HG02943 (cell line): ENCODE results near the gene EHMT2.
"Not testable (repeated sequence)": the region's sequence is repeated elsewhere in the genome, so short reads cannot be mapped to it uniquely, and the experiment has no call there.

ENCODE experiments used
- ATAC-seq: cut with Tn5 transposase; IDR thresholded peaks from one replicate; pipeline ENCODE4 v1.9.1; 2021; ENCODE audit warnings: mild to moderate bottlenecking, low read depth, moderate library complexity; ENCODE audit not compliant: unreplicated experiment

The EHMT2 gene

DNA sequence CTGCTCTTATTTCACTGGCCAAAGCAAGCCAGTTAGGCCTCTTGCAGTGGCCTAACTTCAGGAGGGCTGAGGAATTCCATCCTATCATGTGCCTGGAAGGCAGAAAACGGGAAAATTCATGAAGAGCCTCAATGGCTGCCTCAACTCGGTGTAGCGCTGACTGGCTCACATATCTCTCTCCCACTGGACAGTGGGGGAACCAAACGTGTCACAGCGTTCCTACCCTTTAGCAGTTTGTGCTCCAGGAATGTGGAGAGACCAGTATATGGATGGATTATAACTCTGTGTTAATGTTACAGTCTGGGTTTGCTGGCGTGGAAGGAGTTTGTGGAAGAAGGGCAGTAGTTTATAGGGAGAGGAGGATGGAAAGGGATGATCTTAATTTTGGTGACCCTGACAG lies 18.3 kb upstream of the EHMT2 start:
- ATAC-seq = no peak

DNA sequence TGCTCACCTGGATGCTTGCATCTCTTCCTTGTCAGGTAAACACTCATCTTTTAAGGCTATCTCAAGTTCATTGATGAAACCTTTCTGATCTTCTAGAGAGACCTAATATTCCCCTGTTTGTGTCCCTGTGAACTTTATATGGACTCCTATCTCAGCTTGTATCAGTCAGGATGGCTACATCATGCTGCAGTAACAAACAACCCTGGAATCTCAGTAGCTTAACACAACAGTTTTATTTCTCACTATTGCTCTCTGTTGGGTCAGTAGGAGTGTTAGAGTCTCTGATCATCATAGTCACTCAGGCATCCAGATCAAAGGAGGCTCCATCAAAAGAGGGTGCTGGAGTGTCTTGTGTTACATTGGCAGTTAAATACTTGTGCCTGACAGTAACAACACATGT lies 17.9 kb upstream of the EHMT2 start:
- ATAC-seq = no peak

DNA sequence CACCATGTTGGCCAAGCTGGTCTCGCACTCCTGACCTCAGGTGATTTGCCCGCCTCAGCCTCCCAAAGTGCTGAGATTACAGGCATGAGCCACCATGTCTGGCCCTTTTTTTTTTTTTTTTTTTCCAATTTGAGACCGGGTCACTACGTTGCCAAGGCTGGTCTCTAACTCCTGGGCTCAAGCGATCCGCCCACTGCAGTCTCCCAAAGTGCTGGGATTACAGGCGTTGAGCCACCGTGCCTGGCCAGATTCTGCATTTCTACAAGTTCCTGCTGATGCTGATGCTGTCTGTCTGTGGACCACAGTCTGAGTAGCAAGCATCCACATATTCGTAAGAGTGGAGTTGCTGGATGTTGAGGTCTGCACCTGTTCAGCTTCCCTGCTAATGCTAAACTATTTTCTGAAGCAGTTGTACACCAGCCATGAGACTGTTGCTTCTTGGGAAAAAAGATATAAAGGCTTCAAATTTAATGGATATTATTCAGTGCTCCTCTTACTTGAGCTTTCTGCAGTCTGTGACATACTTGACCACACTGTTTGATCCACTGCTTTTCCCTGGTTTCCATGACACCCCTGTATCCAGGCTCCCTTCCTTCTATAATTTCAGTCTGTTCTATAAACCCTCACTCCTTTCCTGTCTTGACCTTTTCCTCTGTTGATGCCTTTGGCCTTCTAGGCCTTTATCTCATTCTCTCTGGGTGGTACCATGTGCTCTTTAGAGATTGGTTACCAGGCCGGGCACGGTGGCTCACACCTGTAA lies 14.5 kb upstream of the EHMT2 start:
- no peak for ATAC-seq

DNA sequence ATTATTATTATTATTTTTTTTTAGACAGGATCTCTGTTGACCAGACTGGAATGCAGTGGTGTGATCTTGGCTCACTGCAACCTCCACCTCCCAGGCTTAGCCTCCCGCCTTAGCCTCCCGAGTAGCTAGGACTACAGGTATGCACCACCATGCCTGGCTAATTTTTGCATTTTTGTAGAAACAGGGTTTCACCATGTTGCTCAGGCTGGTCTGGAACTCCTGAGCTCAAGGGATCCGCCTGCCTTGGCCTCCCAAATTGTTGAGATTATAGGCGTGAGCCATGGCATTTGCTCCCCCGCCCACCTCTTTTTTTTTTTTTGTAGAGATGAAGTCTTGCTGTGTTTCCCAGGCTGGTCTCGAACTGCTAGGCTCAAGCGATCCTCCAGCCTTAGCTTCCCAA lies 11.8 kb upstream of the EHMT2 start:
- ATAC-seq = not testable (repeated sequence)

DNA sequence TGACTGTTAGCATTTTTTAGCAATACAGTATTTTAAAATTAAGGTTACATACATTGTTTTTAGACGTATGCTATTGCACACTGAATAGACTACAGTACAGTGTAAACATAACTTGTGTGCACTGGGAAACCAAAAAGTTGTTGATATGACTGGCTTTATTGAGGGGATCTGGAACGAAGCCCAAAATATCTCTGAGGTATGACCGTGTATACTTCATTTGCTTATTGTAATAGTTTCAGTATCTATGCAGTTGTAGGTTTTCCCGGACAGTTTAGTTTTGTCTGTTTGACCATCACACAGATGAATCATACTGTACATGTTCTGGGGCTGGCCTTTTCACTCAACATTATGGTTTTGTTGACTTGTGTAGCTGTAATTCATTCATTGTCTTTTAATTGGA lies 11.3 kb upstream of the EHMT2 start:
- no peak for ATAC-seq

DNA sequence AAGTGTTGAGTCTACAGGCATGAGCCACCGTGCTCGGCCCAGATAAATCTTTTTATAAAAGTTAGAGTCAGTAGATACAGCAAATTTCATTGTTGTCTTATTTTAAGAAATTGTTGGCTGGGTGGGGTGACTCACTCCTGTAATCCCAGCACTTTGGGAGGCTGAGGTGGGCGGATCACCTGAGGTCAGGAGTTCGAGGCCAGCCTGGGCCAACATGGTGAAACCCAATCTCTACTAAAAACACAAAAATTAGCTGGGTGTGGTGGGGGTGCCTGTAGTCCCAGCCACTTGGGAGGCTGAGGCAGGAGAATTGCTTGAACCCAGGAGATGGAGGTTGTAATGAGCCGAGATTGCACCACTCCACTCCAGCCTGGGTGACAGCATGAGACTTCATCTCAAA lies 10.8 kb upstream of the EHMT2 start:
- ATAC-seq = not testable (repeated sequence)

DNA sequence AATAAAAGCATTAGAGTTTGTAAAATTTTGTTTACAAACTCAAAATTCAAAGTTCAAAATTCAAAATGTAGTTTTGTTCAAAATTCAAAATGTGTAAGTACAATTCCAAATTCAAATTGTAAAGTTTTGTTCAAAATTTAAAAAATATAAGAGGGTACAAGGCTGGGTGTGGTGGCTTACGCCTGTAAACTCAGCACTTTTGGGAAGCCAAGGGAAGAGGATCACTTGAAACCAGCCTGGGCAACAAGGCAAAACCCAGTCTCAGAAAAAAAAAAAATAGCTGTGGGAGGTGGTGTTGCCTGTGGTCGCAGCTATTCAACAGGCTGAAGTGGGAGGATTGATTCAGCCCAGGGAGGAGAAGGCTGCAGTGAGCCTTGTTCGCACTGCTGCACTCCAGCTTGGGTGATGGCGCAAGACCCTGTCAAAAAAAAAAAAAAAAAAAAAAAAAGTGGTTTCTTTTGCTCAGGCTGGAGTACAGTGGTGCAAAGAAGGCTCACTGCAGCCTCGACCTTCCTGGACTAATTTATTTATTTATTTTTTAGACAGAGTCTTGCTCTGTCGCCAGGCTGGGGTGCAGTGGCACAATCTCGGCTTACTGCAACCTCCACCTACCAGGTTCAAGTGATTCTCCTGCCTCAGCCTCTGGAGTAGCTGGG lies 9.8 kb upstream of the EHMT2 start:
- ATAC-seq = no peak

DNA sequence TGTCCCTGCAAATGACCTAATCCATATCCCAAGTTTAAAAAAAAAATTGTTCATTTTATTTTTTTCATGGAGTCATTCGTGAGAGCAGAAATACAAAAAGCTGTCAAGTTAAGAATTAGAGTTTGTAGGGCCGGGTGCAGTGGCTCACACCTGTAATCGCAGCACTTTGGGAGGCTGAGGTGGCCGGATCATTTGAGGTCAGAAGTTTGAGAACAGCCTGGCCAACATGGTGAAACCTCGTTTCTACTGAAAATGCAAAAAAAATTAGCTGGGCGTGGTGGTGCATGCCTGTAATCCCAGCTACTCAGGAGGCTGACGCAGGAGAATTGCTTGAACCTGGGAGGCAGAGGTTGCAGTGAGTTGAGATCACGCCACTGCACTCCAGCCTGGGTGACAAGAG lies 9.2 kb upstream of the EHMT2 start:
- ATAC-seq = not testable (repeated sequence)

DNA sequence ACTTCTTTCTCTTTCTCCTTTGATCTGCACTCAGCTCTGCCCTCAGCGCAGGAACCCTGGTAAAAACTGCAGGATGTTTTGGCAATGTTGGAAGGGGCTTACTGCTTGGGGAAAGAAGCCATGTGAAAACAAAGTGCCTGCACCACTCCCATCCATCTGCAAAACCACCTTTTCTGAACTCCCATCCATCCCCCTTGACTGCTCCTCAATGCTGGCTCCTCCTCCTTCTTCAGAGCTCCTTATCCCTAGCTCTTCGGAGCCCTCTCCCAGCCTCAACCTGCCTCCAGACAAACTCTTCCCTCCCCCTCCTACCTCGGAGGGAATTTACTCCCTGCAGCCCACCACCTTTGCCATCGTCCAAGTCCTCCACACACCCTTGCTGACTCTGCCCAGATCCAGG lies 8.6 kb upstream of the EHMT2 start:
- no peak for ATAC-seq

DNA sequence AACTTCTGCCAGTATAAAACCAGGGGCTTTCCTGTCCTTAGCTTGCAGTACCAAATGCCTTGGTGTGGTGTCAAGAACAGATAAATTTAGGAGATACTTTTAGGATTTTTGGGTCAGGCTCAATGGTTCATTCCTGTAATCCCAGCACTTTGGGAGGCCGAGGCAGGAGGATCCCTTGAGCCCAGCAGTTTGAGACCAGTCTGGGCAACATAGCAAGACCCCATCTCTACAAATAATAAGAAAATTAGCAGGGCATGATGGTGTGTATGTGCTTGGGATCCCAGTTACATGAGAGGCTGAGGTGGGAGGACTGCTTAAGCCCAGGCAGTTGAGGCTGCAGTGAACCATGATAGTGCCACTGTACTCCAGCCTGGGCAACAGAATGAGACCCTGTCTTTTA lies 7.5 kb upstream of the EHMT2 start:
- ATAC-seq = no peak

DNA sequence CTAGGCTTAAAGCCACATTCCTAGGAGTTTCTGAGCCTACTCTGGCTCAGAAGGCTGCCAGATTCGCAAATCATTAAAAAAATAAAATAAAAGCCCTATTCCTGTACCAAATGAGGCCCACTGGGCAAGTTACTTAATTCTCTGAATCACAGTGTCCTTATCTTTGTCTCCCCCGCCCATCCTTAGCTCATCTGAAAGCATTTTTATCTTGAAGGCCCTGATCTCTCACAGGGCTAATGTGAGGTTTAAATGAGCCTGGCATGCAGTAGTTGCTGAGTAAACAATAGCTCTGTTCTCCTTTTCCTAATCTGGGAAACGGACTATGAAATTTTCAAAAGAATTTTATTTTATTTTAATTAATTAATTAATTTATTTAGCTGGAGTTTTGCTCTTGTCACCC lies 6.5 kb upstream of the EHMT2 start:
- no peak for ATAC-seq

DNA sequence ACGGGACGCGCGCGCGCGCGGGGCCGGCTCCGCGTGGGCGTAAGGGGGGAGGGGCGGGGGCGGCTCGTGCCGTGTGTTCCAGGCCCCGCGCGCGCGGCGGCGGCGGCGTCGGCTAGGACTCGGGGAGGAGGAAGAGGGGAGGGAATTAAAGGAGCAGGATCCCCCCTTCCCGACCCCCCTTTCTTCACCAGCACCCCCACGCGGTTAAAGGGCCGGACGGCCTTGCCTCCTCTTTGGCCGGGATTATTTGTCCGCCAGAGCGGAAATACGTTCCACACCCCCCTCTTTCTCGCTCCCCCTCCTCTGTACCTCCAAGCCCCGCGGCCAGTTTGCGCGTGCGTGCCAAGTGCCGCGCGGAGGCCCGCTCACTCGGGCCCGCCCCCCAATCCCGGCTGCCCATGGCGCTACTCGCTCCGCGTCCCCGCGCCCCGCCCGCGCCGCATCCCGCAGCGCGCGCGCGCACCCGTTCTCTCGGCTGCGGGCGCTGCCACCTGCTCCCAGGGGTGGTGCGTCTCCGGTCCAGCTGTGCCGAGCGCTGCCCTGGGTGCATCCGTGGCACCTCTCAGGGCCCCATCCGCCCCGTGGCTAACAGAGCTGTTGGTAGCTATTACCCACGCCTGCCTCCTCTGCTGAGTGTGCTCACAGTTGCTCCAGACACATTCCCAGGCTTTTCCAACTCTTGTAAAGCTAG lies 4.6 kb upstream of the EHMT2 start, which contains the start of gene ZBTB12:
ZBTB12 (minus strand) TSS at position 134 of the 691 bp plus-strand sequence. CDS start 781 bp downstream, outside the sequence.
- no peak for ATAC-seq

DNA sequence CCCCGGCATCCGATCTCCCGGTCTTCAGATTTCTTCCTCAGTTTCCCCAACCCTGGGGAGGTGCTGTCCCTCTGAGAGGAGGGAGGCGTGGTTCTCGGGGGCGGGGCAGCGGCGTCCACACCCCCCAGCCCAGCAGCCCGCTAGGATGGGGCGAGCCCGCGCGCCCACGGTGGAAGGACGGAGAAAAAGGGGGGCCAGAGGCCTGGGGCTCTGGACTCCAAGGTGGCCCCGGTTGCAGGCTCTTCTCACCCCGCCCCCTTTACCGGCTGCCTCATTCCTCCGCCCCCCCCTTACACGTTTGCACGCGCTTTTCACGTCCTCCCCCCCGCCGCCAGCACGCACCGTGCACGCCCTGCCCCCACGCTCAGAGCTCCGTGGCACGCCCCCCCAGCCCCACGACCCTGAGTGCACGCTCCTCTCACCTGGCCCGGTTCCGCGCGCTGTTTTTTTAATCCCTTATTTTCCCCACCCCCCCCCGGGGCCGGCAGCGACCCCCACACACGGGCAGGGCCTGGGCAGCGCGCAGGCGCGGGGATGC lies 4.0 kb upstream of the EHMT2 start:
- ATAC-seq = no peak

DNA sequence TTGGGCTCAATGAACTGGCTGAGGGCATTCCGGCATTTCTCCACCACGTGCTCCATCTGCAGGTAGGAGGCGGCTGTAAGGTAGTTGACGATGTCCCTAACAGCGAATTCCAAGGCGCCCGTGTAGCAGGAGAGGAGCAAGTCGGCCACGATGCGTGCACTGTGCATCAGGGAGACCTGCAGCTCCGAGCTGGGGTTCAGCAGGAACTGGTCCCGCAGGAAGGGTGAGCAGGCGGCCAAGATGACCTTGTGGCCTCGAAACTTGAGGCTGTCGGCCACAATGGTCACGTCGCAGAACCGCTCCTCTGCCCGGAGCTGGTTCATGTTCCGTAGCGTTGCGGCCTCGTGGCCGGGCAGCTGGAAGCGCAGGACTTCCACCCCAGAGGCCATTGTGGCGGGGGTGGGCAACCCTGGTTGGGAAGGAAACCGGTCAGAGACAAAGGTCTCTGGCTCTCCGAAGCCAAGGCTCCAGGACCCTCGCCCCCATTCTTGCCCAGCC lies 3.5 kb upstream of the EHMT2 start:
- no peak for ATAC-seq

DNA sequence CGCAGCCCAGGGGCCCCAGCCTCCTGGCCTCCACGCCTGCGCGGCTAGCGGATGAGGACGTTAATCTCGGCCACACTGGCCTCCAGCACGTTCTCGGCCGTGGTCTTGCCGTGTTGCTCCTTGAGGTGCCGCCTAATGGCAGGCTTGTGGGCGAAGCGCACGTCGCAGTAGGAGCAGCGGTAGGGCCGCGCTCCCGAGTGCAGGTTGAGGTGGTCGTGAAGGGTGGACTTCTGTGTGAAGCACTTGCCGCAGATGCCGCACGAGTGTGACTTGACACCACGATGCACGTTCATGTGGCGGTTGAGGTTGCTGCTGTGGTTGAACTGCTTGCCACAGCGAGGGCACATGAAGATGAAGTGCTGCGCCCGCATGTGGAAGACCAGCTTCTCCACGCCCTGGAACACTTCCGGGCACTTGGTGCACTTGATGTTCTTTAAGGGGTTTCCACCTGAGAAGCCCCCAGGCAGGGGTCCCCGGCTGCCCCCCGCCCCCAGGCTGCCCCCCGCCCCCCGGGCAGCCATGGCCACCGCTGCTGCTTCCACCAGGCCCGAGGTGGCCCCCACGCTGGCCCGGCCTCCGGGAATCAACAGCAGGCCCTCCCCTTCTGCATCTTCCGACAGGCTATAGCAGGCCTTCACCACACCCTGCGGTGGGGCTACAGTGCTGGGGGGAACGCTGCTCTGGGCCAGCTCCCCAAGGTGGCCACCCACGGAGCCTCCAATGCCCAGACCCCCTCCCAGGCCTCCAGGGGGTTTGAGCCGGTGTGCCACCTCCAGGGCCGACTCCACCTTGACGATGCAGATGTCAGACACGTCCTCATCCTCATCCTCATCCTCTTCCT lies 2.6 kb upstream of the EHMT2 start:
- no peak for ATAC-seq

DNA sequence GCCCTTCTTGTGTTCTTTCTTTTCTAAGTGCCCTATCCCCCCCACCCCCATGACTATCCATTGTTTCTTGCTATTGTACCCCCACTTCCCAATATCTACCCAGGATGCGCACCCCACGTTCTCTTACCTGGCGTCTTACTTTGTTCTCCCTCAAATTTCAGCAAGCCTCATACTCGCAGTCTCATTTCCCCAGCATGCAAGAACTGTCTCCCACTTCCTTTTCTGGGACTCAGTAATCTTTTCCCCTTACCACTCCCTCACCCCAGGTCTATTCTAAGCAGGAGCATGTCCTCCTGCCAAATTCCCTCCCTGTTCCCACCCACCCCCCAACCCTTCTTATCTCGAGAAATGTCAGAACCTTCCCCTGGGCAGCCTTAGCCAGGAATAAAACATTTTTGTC lies 1.7 kb upstream of the EHMT2 start:
- ATAC-seq = no peak

DNA sequence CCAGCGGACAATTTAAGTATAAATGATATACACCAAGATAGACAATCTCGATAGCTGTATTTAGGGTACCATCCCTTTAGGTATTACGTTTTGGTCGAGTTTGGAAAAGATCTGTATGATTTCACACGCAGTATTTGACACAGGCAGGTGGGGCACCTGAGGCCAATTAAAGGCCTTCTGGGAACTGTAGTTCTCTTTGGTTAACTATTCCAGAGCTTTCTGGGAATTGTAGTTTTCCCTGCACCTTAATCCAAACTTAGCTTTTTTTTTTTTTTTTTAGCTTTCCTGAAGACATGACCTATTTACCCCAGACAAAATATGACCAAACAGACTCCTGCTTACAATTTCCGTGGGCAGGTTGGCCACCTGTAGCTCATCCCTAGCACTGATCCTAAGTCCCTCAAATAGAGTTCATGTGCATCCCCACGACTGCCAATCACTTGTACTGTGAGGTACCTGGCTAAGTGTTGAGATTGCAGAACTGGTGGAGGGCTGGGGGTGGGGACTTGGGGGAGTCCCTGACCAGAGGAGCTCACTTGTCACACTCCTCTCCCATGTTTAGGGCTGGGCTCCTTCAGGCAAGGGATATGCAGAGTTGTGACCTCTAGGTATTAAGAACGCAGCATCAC lies 999 bp upstream of the EHMT2 start:
- ATAC-seq = no peak

DNA sequence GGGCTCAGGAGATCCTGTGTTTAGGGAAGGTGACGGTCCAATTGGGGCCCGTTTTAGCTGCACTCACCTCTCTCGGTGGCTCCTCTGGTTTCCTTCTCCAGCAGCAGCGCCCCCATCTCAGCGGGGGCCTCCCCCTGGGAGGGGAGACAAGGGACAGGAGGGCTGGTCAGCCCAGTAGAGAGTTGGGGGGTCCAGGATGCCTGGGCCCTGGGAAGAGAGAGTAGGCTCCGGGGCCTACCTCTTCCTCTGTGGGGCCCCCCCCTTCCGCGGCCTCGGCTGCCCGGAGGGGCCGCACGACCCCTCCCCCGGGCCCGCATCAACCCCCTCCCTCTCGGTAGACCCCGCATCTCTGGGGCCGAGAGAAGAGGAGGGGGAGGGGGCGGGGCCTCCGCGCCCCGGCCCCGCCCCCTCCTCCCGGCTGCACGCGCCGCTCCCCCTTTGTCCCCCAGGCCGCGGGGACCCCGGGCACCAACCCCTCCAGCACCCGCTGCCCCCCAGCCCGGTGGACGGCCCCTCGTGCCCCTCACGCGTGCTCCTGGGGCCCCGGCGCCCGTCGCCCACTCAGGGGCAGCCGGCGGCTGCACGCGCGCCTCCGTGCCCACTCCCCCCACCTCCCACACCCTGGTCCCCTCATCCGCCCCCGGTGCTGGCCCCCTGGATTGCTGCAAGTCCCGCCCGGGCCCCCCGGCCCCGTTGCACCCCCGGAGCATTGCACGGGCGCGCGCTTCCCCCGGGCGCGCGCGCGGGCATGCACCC lies 464 bp downstream of the EHMT2 start:
- ATAC-seq = no peak

DNA sequence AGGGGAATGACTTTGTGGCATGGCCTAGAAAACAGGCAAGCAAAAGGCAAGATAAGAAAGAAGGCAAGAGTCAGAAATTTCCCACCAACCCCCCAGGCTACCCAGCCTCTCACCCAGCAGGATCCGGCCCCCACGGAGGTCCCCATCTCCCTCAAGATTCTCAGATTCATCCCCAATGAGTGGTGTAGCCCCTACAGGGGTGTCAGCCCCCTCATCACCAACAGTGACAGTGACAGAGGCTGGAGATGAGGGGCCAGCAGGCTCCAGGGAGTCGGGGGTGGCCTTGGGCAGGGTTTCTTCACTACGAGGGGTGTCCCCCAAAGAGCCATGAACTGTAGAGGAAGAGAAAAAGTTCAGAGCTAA lies 1.0 kb downstream of the EHMT2 start:
- no peak for ATAC-seq
